ENCODE results near the gene SUFU. TPM values are rescaled to one million over a fixed set of nuclear protein-coding genes. Genes with fewer than 3 reads are reported as not detected.

SUFU gene
- total and polyA plus RNA-seq, 2 experiments from 2014 or later = 2.8 to 5.6 TPM

- TF ChIP-seq ZNF462 (CRISPR knock-in tag; IDR thresholded peaks at IDR 0.05) = no peak
These were observed 155.0 kb downstream of the SUFU start (continued) for GRCh38 chr10:102658802-102659201.

- no peak overlapping the region for H3K27ac ChIP-seq (ENCODE audit: low read depth)
- Mint-ChIP-seq H3K4me1 (peaks cover 13% of the 10 kb centered on the region; the same call in 2 of the 3 replicates), H3K4me3 (no peak overlapping the region), H3K9me3 (no peaks in the 10 kb centered on the region), H3K27me3 (ENCODE audit: insufficient read depth, low read depth, poor library complexity) (peaks cover 13% of the 10 kb centered on the region), H3K27ac (no peak overlapping the region), H3K36me3 (ENCODE audit: low read depth) (peaks cover 13% of the 10 kb centered on the region)
- no peaks in the 10 kb centered on the region for H3K9me2 ChIP-seq (ENCODE audit: insufficient read depth)
- H3K4me3 ChIP-seq = peak overlapping the region; percentile 35; the same call in 1 of the 2 replicates
- H2AFZ ChIP-seq = no peak overlapping the region
- no peaks in the 10 kb centered on the region for H3K27me3 ChIP-seq (ENCODE audit: insufficient read depth)
- ATAC-seq (peak; percentile 60), DNase-seq (ENCODE audit: low spot score) (no peak)
- no peaks in the 10 kb centered on the region for H3K36me3 ChIP-seq (ENCODE audit: insufficient read depth)
- H3K79me2 ChIP-seq (replicated peaks; ENCODE audit: insufficient read depth) = no peaks in the 10 kb centered on the region
- TF ChIP-seq JUNB (IDR thresholded peaks at IDR 0.05; ENCODE audit: unreplicated experiment) (no peak), ZNF114 (CRISPR knock-in tag; IDR thresholded peaks at IDR 0.05) (no peak), CTCF (conservative IDR thresholded peaks at IDR 0.05; ENCODE audit: low read depth in 2 of 2) (no peak)
- H3K4me2 ChIP-seq = peak overlapping the region; percentile 58
- H3K4me1 ChIP-seq (ENCODE audit: insufficient read depth) = peaks cover 13% of the 10 kb centered on the region; the same call in 1 of the 2 replicates
- no peaks in the 10 kb centered on the region for H4K20me1 ChIP-seq (replicated peaks; ENCODE audit: insufficient read depth)
- H3F3A ChIP-seq (replicated peaks; ENCODE audit: low read depth) = no peaks in the 10 kb centered on the region
These were observed 157.3 kb downstream of the SUFU start for GRCh38 chr10:102660888-102661657.
